ENCODE results near the gene ACSS3.

DNA sequence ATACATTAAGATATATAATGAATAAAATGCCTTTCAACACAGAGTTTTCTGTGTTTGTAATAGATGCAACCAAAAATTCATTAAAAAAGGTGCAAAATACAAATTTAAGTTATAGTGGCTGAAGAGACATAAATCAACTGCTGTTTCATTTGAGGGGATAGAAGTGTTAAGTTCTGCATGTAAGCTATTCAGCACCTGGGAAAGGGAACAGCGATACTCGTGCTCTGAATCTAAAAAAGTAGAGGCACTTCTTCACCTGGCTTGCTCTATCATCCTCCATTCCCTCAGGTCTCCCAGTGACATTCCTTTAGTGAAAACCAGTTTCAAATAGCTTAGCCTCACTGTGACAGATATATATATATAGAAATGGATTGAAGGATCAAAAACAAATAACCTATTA, 222.6 kb downstream of the ACSS3 start:
- TF ChIP-seq, protein P1, sequence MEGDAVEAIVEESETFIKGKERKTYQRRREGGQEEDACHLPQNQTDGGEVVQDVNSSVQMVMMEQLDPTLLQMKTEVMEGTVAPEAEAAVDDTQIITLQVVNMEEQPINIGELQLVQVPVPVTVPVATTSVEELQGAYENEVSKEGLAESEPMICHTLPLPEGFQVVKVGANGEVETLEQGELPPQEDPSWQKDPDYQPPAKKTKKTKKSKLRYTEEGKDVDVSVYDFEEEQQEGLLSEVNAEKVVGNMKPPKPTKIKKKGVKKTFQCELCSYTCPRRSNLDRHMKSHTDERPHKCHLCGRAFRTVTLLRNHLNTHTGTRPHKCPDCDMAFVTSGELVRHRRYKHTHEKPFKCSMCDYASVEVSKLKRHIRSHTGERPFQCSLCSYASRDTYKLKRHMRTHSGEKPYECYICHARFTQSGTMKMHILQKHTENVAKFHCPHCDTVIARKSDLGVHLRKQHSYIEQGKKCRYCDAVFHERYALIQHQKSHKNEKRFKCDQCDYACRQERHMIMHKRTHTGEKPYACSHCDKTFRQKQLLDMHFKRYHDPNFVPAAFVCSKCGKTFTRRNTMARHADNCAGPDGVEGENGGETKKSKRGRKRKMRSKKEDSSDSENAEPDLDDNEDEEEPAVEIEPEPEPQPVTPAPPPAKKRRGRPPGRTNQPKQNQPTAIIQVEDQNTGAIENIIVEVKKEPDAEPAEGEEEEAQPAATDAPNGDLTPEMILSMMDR (IDR thresholded peaks at IDR 0.05): no peak
- TF ChIP-seq POLR2A (IDR thresholded peaks at IDR 0.05): no peak
